ENCODE results near the gene COX11.

Gene COX11

DNA sequence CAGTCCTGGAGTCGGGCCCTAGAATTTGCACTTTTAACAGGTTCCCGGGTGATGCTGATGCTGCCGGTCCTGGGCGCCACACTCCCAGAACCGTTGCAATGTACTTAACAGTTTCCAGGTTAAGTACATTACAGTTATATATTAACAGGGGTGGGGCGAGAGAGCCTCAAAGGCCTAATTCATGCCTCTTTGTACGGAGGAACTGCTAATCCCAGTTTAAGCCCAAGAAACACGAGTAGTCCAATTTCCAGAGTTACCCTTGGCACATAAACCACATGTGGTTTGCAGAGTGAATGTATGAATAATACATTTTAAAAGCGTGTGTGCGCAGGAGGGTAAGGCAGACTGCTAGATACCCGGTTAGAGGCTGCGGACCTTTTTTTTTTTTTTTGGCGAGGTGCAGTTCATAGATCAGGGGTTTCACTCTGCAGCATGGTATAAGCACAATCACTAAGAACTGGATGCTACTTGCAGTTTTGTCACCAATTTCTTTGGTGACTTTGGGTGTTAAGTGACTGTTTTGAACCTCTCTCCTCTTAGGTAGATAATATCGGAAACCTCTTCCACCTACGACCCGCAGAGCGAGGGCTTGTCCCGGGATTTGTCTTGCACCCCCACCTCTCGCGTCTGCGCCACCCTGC, 713 bp downstream of the COX11 start:
- DNase-seq (ENCODE audit: low spot score): peak; percentile 27

DNA sequence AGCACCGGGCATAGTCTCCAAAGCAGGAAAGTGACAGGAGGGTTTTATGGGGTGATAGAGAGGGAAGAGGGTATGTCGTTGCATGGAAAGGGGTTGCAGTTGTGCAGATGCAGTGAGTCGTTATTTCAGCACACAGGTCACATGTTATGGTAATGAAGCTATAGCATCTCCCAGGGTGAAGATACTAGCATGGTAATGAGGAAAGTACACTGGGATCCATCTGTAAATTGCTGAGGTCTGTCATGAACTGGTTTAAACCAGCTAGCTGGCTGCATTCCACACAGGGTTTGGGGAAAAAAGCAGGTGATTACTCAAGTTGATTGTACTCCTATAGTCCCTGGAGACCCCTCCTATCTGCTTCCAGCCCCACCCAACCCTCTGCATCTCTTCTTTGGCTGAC, 11.7 kb downstream of the COX11 start:
- DNase-seq (ENCODE audit: low spot score): no peak

DNA sequence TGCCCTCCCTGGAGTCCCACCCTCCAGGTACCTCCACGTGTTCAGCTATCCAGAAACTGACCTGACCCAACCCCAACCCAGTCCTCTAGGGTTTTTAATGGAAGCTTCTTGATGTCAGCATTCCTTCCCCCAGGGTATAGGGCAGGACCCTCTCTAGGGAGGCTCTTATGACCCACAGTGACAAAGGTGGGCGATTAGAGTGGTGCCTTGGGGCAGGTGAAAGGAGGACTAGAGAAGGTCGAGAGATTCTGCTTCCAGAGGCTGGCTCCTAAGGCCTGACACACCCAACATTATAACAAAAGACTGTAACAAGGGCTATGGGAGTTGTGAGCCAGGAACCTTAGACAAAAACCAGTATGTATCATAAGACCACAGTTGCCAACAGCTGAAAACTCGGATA, 17.2 kb downstream of the COX11 start:
- DNase-seq (ENCODE audit: low spot score): no peak

DNA sequence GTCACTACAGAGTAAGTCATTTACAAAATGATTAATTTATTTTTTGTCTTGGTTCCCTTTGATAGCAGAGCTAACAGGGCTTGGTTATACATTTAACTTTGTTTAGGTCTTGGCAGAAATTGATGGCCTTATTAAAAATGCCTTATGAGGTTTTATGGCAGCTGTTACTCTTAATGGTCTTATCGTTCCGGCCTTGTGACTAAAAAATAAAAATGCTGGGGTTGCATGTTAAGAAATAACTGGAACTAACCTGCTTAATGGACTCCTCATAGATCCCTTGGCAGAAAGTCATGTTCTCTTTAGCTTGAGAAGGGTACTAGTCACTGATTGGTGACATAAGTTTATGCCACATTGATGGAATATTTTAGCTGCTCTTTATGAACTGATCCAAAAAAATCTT, 18.3 kb downstream of the COX11 start:
- DNase-seq (ENCODE audit: low spot score): no peak

DNA sequence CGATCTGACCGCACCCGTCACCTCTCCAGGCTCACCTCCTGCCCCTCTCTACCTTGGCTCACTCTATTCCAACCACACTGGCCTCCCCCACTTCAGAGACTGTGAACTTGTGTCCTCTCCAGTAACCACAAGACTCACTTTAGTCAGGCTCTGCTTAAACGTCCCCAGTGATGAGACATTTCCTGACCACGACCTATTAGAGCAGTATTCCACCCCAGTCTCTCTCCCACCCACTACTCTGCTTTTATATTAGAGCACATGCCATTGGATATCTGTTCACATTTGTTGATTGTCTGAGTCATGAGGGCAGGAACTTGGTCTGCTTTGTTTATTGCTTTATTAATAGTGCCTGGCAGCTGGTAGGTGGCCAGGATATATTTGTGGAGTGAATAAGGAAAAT, 20.1 kb downstream of the COX11 start:
- peak; percentile 65 for DNase-seq (ENCODE audit: low spot score)

DNA sequence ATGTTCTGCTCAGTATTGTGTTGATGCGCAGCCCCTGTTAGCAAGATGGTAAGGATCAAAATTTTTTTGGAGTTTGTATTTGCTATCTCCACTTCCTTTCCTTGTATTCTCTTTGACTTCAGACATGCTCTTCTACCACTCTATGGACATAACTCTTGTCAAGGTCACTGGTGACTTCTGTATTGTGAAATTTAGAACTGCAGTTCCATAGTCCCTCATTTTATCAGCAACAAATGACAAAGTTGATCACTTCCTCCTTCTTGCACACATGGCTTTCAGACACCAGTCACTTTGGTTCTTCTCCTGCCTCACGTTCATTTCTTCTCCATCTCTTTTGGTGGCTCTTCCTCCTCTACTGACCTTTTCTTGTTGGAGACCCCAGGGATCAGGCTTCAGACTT, 21.1 kb downstream of the COX11 start:
- DNase-seq (ENCODE audit: low spot score): no peak

DNA sequence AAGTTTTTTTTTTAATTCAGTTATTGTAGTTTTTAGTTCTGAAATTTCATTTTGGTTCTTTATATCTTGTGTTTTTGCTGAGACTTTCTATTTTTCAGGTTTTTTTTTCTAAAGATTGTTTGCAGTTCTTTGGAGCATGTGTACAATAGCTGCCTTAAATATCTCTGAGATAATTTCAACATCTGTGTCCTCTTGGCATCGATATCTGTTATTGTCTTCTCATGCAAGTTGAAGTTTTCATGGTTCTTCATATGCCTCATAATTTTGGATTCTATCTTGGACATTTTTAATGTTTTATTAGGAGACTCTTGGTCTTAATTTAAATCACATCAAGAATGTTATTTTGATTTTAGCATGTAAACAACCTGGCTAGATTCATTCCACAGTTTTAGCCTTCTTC, 22.8 kb downstream of the COX11 start:
- DNase-seq (ENCODE audit: low spot score): no peak

DNA sequence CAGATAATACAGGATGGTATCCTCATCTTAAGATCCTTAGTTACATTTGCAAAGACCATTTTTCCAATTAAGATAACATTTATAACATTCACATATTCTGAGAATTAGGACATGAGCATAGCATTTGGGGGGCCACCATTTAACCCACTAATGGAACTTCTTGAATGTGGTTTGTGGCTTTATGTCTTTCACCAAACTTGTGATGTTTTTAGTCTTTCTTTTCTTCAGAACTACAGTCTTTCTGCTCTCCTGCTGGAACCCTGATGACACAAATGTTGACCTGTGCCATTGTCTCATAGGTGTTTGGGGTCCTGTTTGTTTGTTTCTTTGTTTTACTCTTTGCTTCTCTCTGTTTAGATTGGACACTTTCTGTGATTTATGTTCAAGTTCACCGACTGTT, 23.2 kb downstream of the COX11 start:
- DNase-seq (ENCODE audit: low spot score): no peak

DNA sequence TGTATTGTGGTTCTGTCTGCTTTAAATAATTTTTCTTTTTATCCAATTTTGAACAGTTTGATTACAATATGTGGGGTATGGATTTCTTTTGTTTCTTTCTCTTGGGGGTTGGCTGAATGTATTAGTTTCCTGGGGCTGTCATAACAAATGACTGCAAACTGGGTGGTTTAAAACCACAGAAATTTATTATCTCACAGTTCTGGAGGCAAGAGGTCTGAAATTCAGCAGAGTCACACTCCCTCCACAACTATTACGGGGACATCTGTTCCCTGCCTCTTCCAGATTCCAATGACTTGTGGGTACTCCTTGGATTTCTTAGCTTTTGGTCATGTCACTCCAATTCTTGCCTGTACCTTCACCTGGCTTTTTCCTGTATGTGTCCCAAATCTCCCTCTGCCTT, 23.7 kb downstream of the COX11 start:
- DNase-seq (ENCODE audit: low spot score): no peak

DNA sequence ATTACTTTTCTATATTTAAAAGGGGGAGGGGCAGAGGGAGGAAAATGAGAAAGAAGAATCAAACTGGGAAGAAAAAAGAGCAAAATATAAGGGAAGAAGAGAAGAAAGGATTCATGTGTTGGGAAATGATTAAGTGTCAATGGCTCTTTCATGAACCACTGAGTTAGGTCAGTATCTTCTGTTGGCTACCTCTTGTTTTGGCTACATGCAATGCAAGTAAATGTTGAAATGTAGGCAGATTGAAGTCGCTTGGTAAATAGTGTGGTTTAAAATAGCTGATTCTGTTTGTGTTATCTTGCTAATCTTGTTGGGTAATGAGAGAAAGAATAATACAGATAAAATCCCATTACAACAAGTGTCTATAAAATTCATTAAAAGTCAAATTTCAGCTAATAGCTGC, 27.2 kb downstream of the COX11 start:
- no peak for DNase-seq (ENCODE audit: low spot score)

DNA sequence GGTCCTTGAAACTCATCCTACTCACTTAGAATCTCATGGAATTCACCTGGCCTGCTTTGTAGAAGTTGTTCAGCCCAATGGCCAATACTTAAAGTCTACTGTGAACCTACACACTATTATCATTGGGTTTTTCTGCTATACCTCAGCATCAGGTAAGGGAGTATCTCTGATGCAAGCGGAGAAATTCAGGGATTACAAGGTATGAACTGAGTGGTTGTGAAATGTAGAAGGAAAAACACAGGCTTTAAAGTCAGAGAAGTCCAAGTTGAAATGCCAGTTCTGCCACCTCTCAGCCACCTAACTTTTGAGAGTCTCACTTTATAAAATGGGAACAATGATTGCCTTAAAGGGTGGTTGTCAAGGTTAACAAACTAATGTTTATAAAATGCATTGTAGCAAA, 31.0 kb downstream of the COX11 start:
- DNase-seq (ENCODE audit: low spot score): no peak

DNA sequence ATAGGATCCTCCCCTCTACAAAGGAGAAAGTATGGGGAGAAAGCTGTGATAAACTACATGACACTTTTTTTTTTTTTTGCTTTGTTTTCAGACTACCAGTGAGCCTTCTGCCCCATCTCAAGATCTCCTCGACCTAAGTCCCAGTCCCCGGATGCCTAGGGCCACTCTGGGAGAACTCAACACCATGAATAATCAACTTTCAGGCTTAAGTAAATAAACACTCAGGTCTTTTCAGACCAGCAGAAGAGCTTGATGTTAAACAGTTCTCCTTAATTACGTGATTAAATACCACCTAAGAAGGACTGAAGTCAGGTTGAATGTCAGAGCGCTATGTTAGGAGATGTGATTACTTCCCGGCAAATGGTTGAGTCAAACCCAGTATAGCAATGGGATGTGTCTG, 31.4 kb downstream of the COX11 start:
- DNase-seq (ENCODE audit: low spot score): no peak

DNA sequence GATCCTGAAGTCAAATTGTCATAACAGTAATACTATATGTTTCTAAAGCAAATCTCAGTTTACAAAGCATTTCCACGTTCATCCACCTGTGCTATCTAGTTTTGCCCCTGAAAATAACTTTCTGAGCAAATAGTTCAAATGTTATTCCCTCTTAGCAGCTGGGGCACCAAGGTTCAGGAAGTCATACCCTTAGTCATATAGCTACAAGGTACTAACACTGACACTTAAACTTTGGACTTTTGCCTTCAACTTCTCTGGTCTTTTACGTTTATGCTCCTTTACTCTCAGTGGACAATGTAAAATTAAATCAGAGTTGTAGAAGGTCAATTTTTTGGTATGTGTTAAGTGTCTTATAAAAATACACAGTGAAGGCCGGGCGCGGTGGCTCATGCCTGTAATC, 33.0 kb downstream of the COX11 start:
- no peak for DNase-seq (ENCODE audit: low spot score)

DNA sequence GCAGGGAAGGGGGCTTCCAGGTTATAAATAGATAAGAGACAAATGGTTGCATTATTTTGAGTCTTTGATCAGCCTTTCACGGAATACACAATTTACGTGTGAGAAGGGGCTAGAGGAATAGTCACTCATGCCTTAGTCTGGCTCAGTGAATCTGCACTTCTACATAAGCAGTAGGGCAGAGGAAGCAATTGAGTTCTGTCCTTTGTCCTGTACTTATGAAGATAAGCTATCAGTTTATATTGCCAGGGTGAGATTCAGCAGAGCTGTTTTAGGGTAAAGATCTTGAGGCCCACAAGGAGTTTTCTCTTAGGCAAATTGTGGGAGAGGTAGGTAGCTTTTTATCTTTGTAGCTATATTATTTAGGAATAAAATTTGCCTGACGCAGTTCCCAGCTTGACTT, 34.5 kb downstream of the COX11 start:
- no peak for DNase-seq (ENCODE audit: low spot score)

DNA sequence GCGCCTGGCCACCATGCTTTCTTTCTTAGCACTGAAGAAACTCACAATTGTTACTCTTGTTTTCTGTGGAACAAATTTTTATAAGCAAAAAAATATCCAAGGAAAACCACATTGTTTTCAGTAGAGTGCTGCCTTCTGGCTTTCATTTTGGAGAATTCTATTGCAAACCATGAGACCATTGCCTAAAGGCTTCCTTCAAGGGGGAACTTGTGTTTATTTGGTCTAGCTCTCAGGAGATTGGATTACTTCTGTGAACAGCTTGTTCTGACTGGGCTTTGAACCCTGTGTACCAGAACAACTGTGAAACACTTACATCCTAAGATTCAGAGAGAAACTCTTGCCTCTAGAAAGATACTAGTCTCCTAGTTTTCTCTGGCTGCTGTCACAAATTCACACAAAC, 35.7 kb downstream of the COX11 start:
- DNase-seq (ENCODE audit: low spot score): no peak

DNA sequence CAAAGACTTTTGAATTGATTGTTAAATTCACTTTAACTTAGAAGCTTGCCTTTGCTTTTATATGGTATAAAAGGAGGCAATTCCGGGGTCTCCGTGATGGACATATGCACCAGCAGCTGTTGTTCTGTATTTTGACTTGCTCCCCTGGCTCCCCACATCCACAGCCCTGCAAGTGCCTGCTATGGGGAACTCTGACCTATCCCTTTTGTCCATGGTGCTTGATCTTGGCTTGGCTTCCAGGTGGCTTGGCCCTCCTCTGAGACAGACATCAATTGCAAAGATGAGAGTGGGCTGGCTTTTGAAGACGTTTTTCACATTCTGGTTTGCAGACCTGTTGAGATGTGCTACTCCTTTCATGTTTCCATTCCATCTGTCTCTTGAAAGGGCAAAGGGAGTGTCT, 40.9 kb downstream of the COX11 start:
- DNase-seq (ENCODE audit: low spot score): no peak

DNA sequence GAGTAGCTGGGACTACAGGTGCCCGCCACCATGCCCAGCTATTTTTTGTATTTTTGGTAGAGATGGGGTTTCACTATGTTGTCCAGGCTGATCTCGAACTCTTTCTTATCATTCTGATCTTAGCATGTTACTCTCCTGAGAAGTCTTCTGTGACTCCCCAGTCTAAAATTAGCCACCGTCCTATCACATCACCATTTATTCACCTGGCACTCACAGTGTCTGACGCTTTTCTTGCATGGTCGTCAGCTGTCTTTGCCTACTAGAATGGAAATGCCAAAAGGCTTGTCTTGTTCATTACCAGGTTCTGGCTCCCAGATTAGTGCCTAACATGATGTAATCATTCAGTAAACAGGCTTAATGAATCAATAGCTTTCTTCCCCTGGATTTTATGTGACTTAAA, 44.0 kb downstream of the COX11 start:
- DNase-seq (ENCODE audit: low spot score): no peak

DNA sequence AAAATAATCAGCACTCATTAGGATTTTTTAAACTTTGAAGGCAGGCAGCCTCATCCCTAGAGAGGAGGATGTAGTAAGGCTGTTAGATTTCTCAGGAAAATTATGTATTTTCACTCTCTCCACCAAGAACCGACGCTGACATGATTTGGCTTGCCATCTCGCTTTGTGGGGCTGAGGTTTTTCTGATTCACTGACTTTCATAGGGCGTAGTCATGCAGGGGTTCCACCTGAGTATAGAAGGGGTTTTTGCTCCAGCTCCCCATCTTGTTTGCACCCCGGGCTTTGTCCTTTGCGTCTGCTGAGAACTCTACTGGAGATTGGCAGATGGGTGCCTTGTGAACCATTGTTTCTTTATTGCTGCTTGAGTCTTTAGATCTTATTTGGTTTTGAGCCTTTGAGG, 47.6 kb downstream of the COX11 start:
- no peak for DNase-seq (ENCODE audit: low spot score)

DNA sequence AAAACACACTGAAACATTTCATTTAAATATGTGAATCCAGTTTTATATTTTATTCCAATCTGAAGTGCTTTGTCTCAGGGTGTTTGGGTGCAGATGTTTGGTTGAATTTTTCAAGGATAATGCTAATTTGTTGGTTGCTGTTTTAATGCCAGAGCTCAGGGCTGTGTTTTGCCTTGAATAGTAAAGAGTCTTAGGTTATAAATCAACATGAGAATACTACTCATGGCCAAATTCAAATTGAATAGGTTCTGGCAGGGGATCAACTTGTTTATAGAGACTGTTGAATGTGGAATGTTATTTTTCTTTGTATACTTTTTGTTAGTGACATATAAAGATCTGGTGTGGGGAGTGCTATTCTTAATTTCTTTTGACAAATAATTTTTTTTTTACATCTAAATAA, 49.0 kb downstream of the COX11 start:
- no peak for DNase-seq (ENCODE audit: low spot score)

DNA sequence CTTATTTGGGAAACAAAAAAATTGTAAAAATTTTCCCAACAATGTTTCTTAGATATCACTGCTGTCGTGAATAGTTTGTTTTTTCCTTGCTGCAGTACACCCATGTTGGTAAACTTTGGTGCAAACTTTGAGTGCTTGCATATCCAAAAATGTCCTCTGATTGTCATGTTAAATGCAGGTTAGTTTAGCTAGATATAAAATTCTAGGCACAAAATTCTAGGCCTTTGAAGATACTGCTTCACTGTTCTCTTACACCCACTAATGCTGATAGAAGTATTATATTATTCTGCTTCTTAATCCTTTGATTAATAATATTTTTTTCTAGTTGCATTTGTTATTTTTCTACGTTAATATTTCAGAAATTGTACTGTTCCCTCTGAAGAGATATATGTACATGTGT, 51.7 kb downstream of the COX11 start:
- no peak for DNase-seq (ENCODE audit: low spot score)
